Muscle layer of colon (tissue), 2 donors: Measurements from ENCODE around the gene ZFR2.

Experiments
- H3K27ac ChIP-seq: one replicate; pipeline ENCODE4 v1.7.0; 2013; ENCODE audit warnings: low read depth, mild to moderate bottlenecking, low read length, moderate library complexity
- H3K27me3 ChIP-seq, 2 donors: one replicate each; pipeline ENCODE4 v1.7.0; 2013; ENCODE audit warnings: low read length in 2 of 2, mild to moderate bottlenecking in 2 of 2; ENCODE audit not compliant: insufficient read depth in 2 of 2, control insufficient read depth in 1 of 2
- H3K36me3 ChIP-seq: one replicate; pipeline ENCODE4 v1.7.0; 2013; ENCODE audit warnings: mild to moderate bottlenecking, low read length; ENCODE audit not compliant: insufficient read depth
- H3K4me1 ChIP-seq: one replicate; pipeline ENCODE4 v1.7.0; 2013; ENCODE audit warnings: mild to moderate bottlenecking, low read length; ENCODE audit not compliant: insufficient read depth
- H3K4me3 ChIP-seq, 2 donors: one replicate each; pipeline ENCODE4 v1.7.0; 2013; ENCODE audit warnings: low read length in 2 of 2, low read depth in 1 of 2, mild to moderate bottlenecking in 1 of 2, moderate library complexity in 1 of 2
- H3K9ac ChIP-seq: one replicate; pipeline ENCODE4 v1.7.0; 2013; ENCODE audit warnings: low read length
- H3K9me3 ChIP-seq: one replicate; pipeline ENCODE4 v1.7.0; 2013; ENCODE audit warnings: mild to moderate bottlenecking, low read length
- donor health status: abdominal sarcoma.
- donor health status: Adenocarcinoma of cecum.

Gene ZFR2

DNA sequence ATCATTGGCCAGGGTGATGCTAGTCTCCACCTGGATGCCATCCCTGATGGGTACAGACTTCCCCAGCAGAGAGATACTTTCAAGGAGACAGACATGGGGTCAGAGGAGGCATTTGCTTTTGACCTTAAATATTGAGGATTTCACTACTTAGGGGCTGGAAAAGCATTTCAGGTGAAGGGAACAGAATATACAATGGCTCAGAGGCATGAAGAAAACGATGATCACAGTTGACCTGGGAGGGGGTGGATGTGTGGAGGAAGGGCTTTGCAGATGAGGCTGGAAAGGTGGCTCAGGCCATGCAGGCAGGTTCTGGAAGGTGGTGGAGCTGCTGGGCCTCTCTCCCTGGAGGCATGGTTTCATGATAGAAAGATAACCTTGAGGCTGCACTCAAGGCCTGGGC, 86.5 kb downstream of the ZFR2 start:
- Histone ChIP-seq H3K4me3 (no peak overlapping the region), H3K4me1 (no peaks in the 10 kb centered on the region), H3K36me3 (no peaks in the 10 kb centered on the region), H3K27me3 (peaks cover 0 to 30% of the 10 kb centered on the region in 2 donors), H3K9ac (no peak overlapping the region), H3K27ac (no peak overlapping the region), H3K9me3 (peaks cover 15% of the 10 kb centered on the region)

DNA sequence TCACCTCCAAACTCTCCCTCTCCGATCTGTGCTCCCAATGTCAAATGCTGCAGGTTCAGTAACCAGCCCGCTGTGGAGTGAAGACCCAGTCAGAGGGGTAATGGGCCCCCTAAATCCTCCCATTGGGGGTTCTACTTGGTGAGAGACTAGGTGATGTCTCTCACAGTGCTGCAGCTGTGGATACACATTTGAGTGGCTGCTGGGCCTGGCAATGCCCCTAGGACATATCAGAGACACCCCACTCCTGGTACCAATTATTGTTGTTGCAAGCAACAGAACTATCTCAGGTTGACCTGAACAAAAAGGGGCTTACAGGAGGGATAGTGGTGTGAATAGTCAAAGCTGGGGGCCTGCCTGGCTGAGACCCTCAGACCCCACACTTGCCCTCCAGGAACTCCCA, 87.2 kb downstream of the ZFR2 start:
- Histone ChIP-seq H3K36me3 (no peaks in the 10 kb centered on the region), H3K27me3 (peaks cover 0 to 30% of the 10 kb centered on the region in 2 donors), H3K9me3 (peaks cover 15% of the 10 kb centered on the region), H3K4me1 (no peaks in the 10 kb centered on the region), H3K4me3 (no peak overlapping the region), H3K9ac (no peak overlapping the region), H3K27ac (no peak overlapping the region)

DNA sequence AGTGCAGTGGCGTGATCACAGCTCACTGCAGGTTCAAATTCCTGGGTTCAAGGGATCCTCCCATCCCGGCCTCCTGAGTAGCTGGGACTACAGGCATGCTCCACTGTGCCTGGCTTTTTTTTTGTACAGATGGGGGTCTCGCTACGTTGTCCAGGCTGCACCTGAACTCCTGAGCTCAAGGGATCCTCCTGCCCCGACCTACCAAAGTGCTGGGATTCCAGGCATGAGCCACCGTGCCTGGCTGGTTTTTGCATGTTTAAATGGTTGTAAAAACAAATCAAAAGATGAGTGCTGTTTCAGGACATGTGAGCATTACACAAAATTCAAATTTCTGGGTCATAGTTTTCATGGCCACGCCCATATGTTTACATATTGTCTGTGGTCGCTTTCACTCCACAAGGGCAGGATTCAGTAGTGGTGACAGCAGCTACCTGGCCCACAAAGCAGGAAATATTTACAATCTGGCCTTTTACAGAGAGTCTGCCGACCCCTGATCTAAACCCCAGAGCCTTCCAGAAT, 88.0 kb downstream of the ZFR2 start:
- Histone ChIP-seq H3K36me3 (no peaks in the 10 kb centered on the region), H3K4me1 (no peaks in the 10 kb centered on the region), H3K4me3 (no peak overlapping the region), H3K9me3 (peaks cover 15% of the 10 kb centered on the region), H3K27me3 (peaks cover 0 to 30% of the 10 kb centered on the region in 2 donors), H3K27ac (no peak overlapping the region), H3K9ac (no peak overlapping the region)

DNA sequence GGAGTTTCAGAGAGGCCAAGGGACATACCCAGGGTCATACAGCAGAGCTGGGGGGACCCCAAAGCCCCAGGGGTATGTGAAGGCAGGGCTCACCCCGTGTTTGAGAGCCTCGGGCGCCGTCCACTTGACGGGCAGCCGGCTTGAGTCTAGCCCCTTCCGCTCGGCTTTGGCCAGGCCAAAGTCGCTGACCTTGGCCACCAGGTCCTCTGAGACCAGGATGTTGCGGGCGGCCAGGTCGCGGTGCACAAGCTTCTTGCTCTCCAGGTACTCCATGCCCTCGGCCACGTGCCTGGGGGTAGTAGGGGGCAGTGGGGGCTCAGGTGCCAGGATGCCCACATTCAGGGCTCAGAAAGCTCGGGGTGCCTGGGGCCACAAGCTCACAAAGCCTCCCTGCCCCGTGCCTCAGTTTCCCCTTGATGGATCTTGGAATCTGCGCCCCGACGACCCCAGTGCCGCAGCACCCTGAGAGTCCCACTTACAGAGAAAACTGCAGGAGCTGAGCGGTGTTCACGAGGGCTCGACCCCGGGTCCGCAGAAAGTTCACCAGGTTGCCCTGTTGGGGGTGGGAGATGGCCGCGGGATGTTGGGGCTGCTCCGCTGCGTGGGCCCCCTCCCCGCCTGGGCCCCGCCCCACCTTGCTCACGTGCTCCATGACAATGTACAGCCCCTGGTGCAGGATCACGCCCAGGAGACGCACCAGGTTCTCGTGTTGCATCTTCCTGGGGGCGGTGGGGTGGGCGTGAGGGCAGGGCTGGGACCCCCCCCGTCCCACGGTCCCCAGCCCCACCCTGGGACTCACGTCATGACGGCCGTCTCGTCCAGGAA, 89.7 kb downstream of the ZFR2 start:
- H3K27me3 ChIP-seq = peaks cover 0 to 16% of the 10 kb centered on the region in 2 donors
- no peaks in the 10 kb centered on the region for H3K36me3 ChIP-seq
- H3K27ac ChIP-seq = no peak overlapping the region
- no peak overlapping the region for H3K9ac ChIP-seq
- H3K4me1 ChIP-seq = no peaks in the 10 kb centered on the region
- H3K4me3 ChIP-seq = no peak overlapping the region
- peaks cover 15% of the 10 kb centered on the region for H3K9me3 ChIP-seq

DNA sequence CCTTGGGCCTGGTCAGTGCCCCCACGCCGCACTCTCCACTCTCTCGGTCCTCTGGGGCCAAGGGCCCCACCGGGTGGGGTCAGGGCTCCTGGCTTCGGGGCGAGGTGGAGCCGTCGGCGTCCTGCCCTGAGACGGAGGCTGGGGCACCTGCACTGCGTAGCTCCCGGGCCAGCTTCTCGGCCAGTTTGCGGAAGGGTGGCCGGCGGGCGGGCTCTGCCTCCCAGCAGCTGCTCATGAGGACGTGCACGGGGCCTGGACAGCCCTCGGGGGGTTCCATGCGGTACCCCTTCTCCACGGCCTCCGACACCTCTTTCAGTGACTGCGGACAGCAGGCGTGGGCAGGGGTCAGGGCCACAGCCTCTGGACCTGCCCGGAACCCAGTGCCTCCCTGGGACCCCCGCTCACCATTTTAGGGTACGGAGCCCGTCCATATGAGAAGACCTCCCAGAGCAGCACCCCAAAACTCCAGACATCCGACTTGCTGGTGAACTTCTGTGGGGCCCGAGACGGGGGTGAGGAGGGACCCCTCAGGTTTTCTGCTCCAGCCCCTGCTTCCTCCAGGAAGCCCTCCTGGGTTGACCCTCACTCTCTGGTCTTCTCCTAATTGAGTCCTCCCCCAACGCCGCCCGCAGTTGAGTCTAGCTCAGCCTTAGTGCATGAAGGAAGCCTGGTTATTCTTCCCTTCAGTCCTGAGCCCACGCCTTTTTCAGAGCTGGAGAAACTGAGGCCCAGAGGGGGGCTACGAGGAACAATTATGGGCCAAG, 90.6 kb downstream of the ZFR2 start:
- Histone ChIP-seq H3K27me3 (peaks cover 0 to 8% of the 10 kb centered on the region in 2 donors), H3K36me3 (no peaks in the 10 kb centered on the region), H3K4me1 (no peaks in the 10 kb centered on the region), H3K27ac (no peak overlapping the region), H3K9ac (no peak overlapping the region), H3K9me3 (peaks cover 15% of the 10 kb centered on the region), H3K4me3 (no peak overlapping the region)

DNA sequence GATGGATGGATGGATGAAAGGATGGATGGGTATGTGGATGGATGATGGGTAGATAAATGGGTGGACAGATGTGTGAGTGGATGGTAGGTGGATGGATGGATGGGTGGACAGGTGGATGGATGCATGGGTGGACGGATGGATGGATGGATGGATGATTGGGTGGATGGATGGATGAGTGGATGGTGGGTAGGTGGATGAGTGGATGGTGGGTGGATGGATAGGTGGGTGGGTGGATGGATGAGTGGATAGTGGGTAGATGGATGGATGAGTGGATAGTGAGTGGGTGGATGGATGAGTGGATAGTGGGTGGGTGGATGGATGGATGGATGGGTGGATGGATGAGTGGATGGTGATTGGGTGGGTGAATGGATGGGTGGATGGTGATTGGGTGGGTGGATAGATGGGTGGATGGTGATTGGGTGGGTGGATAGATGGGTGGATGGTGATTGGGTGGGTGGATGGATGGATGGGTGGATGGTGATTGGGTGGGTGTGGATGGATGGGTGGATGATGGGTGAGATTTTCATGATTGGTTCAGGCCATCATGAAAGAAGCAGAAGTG, 92.3 kb downstream of the ZFR2 start:
- H3K9ac ChIP-seq = no peak overlapping the region
- H3K36me3 ChIP-seq = no peaks in the 10 kb centered on the region
- H3K4me1 ChIP-seq = no peaks in the 10 kb centered on the region
- no peak overlapping the region for H3K4me3 ChIP-seq
- no peak overlapping the region for H3K27ac ChIP-seq
- peaks cover 0 to under 1% of the 10 kb centered on the region in 2 donors for H3K27me3 ChIP-seq
- H3K9me3 ChIP-seq = peaks cover 3% of the 10 kb centered on the region

DNA sequence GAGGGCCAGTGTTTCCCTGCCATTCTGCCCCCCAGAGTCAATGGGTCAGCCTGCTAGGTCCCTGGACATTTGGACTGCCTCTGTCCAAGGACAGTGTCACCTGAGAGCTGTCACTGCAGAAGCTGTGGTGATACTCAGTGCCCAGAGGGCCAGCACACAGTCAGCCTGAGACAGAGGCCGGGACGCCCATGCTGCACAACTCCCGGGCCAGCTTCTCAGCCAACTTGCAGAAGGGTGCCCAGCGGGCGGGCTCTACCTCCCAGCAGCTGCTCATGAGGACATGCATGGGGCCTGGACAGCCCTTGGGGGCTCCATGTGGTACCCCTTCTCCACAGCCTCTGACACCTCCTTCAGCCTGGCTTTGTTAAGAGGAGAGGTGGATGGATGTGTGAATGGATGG, 93.0 kb downstream of the ZFR2 start:
- Histone ChIP-seq H3K4me3 (no peak overlapping the region), H3K9me3 (no peaks in the 10 kb centered on the region), H3K27me3 (peaks cover 0 to 4% of the 10 kb centered on the region in 2 donors), H3K4me1 (no peaks in the 10 kb centered on the region), H3K27ac (no peak overlapping the region), H3K9ac (no peak overlapping the region), H3K36me3 (no peaks in the 10 kb centered on the region)

DNA sequence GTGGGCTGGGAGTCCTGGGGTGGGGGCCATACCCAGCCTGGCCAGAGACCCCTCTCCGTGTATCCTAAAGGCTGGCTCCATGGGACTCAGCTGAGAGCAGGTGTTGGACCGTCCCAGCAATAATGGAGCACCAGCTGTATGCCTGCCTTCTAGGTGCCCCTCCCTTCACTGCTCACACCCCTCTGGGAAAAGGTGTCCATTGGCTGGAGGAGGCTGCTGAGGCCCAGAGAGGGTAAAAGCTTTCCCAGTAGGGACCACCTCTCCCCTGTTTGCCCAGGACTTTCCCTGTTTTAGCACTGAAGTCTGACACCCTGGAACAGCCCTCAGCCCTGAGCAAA, 93.5 kb downstream of the ZFR2 start:
- H3K27me3 ChIP-seq = peaks cover 0 to 4% of the 10 kb centered on the region in 2 donors
- H3K9ac ChIP-seq = no peak overlapping the region
- no peaks in the 10 kb centered on the region for H3K36me3 ChIP-seq

DNA sequence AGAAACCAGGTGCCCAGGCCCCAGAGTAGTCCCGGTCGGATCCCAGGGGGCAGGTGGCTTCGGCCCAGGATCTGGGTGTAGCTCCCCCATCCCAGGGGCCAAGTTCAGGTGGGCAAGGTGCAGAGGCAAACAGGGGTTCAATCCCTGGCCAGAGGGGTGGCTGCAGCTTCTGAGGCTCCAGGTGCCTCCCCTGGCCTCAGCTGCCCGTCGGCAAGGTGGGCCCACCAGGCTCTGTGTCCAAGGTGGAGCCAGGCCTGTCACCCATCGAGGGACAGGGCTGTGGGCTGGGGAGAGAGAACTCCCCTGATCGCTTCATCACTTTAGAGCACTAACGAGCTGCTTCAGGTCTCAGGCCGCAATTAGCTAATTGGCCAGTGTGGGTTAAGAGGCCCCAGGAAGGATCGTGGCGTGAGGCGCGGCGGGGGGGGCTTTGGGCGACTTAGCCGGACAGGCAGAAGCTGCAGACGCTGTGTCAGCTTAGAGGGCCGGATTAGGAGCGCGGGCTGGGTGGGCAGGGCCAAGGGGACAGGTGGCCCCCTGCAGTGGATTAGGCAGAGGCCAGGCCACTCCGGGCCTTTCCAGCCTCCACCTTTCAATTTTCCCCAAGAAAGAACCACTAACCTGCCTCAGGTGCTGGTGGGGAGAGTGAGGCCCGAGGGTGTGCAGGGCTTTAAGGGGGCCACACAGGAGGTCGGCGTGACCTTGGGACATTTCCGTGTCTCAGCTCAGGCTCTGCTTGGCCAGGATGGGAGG, 94.0 kb downstream of the ZFR2 start:
- Histone ChIP-seq H3K9me3 (no peaks in the 10 kb centered on the region), H3K27ac (no peak overlapping the region), H3K36me3 (no peaks in the 10 kb centered on the region), H3K4me3 (no peak overlapping the region), H3K4me1 (no peaks in the 10 kb centered on the region), H3K9ac (no peak overlapping the region), H3K27me3 (peaks cover 0 to 4% of the 10 kb centered on the region in 2 donors)

More for the DNA sequence above, 93.5 kb downstream of the ZFR2 start:
- H3K27ac ChIP-seq = no peak overlapping the region
- H3K9me3 ChIP-seq = no peaks in the 10 kb centered on the region
- H3K4me3 ChIP-seq = no peak overlapping the region
- no peaks in the 10 kb centered on the region for H3K4me1 ChIP-seq

DNA sequence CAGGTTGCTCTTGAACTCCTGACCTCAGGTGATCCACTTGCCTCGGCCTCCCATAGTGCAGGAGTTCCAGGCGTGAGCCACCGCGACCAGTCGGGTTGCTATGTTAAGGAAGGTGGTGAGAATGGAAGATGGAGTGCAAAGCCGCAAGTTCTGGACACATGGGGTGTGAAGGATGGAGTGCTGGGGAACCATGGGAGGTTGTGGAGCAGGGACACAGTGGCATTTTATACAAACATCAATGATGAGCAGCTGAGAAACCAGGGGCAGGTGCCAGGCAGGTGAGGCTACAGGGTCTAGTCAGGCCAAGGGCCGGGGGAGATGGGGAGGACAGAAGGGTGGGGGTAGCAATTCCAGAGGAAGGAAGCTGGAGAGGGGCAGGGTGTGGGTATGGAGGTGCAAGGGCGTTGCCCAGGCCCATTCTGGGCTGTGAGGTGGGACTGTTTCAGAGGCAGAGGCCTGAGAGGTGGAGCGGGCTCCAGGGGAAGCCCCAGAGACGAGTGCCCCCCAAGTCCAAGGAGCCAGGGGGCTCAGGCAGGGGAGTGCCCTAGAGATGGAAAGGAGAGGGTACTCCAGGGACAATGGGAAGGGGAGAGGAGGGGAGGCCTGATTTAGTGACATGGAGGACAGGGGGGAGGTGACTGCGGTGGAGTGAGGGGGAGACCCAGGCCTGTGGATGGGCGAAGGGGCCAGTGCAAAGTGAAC, 94.9 kb downstream of the ZFR2 start:
- Histone ChIP-seq H3K36me3 (no peaks in the 10 kb centered on the region), H3K27ac (no peak overlapping the region), H3K9ac (no peak overlapping the region), H3K4me3 (no peak overlapping the region), H3K4me1 (no peaks in the 10 kb centered on the region), H3K27me3 (peaks cover 0 to 4% of the 10 kb centered on the region in 2 donors), H3K9me3 (no peaks in the 10 kb centered on the region)
